G401.6 (cell line): ENCODE measurements around the gene KCNG1.
"Not testable (repeated sequence)": the region's sequence is repeated elsewhere in the genome, so short reads cannot be mapped to it uniquely, and the experiment has no call there.

ENCODE experiments used
- FAIRE-seq: peaks from 2 replicates; lab custom pipeline; 2012; peaks lifted over from hg19 to GRCh38; lab: Jason Lieb, UNC

Gene KCNG1

GRCh38 chr20:51022803-51023616 lies at the start of gene KCNG1:
TSS of gene KCNG1 (minus strand) at chr20:51023107. CDS start at chr20:51010338, 12,769 bp downstream.
- FAIRE-seq: no peak

- FAIRE-seq: no peak
These were observed 47.7 kb upstream of the KCNG1 start for GRCh38 chr20:51070621-51071020.

- no peak for FAIRE-seq
These were observed 44.9 kb upstream of the KCNG1 start for GRCh38 chr20:51067792-51068191.

GRCh38 chr20:51065615-51066014 lies 42.7 kb upstream of the KCNG1 start:
- no peak for FAIRE-seq

GRCh38 chr20:51064137-51064536 lies 41.2 kb upstream of the KCNG1 start:
- FAIRE-seq: no peak

GRCh38 chr20:51062065-51062464 lies 39.2 kb upstream of the KCNG1 start:
- no peak for FAIRE-seq

GRCh38 chr20:51061418-51062045 lies 38.6 kb upstream of the KCNG1 start:
- FAIRE-seq: no peak

GRCh38 chr20:51060301-51060700 lies 37.4 kb upstream of the KCNG1 start:
- no peak for FAIRE-seq

GRCh38 chr20:51059862-51060261 lies 37.0 kb upstream of the KCNG1 start:
- no peak for FAIRE-seq

- no peak for FAIRE-seq
These were observed 35.1 kb upstream of the KCNG1 start for GRCh38 chr20:51058017-51058416.

GRCh38 chr20:51054233-51054632 lies 31.3 kb upstream of the KCNG1 start:
- no peak for FAIRE-seq

- no peak for FAIRE-seq
These were observed 27.7 kb upstream of the KCNG1 start for GRCh38 chr20:51050531-51051075.

- FAIRE-seq: no peak
These were observed 23.4 kb upstream of the KCNG1 start for GRCh38 chr20:51046021-51046985.

GRCh38 chr20:51045492-51045891 lies 22.6 kb upstream of the KCNG1 start:
- not testable (repeated sequence) for FAIRE-seq

GRCh38 chr20:51044796-51045195 lies 21.9 kb upstream of the KCNG1 start:
- FAIRE-seq: no peak

GRCh38 chr20:51043811-51044210 lies 20.9 kb upstream of the KCNG1 start:
- FAIRE-seq: no peak

- no peak for FAIRE-seq
These were observed 19.8 kb upstream of the KCNG1 start for GRCh38 chr20:51042657-51043247.

GRCh38 chr20:51042064-51042463 lies 19.2 kb upstream of the KCNG1 start:
- FAIRE-seq: no peak

GRCh38 chr20:51037532-51038115 lies 14.7 kb upstream of the KCNG1 start:
- no peak for FAIRE-seq

GRCh38 chr20:51036827-51037531 lies 14.1 kb upstream of the KCNG1 start:
- no peak for FAIRE-seq

GRCh38 chr20:51036226-51036625 lies 13.3 kb upstream of the KCNG1 start:
- FAIRE-seq: no peak
